H9 (cell line): ENCODE data around the gene SH3PXD2B. TPM values are rescaled to one million over a fixed set of nuclear protein-coding genes. Genes with fewer than 3 reads are reported as not detected.

Source experiments
- DNase-seq: peaks from one replicate; pipeline ENCODE4 v3.0.0-alpha.2; 2017
- H2AFZ ChIP-seq: one replicate; pipeline ENCODE4 v1.6.1; 2013; ENCODE audit warnings: mild to moderate bottlenecking, low read length, control low read depth, moderate library complexity
- H2AK5ac ChIP-seq: 2 replicates; pipeline ENCODE4 v1.6.1; 2013; ENCODE audit warnings: low read length, control low read depth, mixed read lengths; ENCODE audit not compliant: insufficient read length
- H2BK120ac ChIP-seq: one replicate; pipeline ENCODE4 v1.6.1; 2013; ENCODE audit warnings: low read depth, mild to moderate bottlenecking, low read length, control low read depth, inconsistent platforms; ENCODE audit not compliant: poor library complexity, severe bottlenecking
- H2BK12ac ChIP-seq: 2 replicates; pipeline ENCODE4 v1.6.1; 2013; ENCODE audit warnings: low read length, control low read depth, mixed read lengths, low read depth; ENCODE audit not compliant: insufficient read length
- H2BK15ac ChIP-seq: 2 replicates; pipeline ENCODE4 v1.6.1; 2013; ENCODE audit warnings: low read depth, low read length, control low read depth
- H2BK20ac ChIP-seq: one replicate; pipeline ENCODE4 v1.6.1; 2013; ENCODE audit warnings: low read depth, mild to moderate bottlenecking, low read length, control low read depth, inconsistent platforms; ENCODE audit not compliant: poor library complexity, severe bottlenecking
- H2BK5ac ChIP-seq: 2 replicates; pipeline ENCODE4 v1.6.1; 2013; ENCODE audit warnings: low read length, control low read depth, mixed read lengths; ENCODE audit not compliant: insufficient read length
- H3K14ac ChIP-seq: 2 replicates; pipeline ENCODE4 v1.6.1; 2013; ENCODE audit warnings: low read length, control low read depth; ENCODE audit not compliant: insufficient read depth
- H3K18ac ChIP-seq: 2 replicates; pipeline ENCODE4 v1.6.1; 2013; ENCODE audit warnings: low read depth, mild to moderate bottlenecking, mixed read lengths, low read length, control low read depth; ENCODE audit not compliant: insufficient read length
- H3K23ac ChIP-seq: 2 replicates; pipeline ENCODE4 v1.6.1; 2013; ENCODE audit warnings: low read length, control low read depth, mixed read lengths, low read depth; ENCODE audit not compliant: insufficient read length
- H3K23me2 ChIP-seq: 2 replicates; pipeline ENCODE4 v1.6.1; 2013; ENCODE audit warnings: low read depth, mild to moderate bottlenecking, mixed read lengths, low read length, control low read depth; ENCODE audit not compliant: insufficient read length, poor library complexity, severe bottlenecking
- H3K27ac ChIP-seq: 2 replicates; pipeline ENCODE4 v1.5.1; 2013; ENCODE audit warnings: low read length, control low read depth, mixed read lengths, low read depth; ENCODE audit not compliant: insufficient read length
- H3K27me3 ChIP-seq: 2 replicates; pipeline ENCODE4 v1.6.1; 2013; ENCODE audit warnings: low read length, control low read depth, inconsistent platforms; ENCODE audit not compliant: insufficient read depth
- H3K4ac ChIP-seq: 2 replicates; pipeline ENCODE4 v1.6.1; 2013; ENCODE audit warnings: low read depth, mild to moderate bottlenecking, control low read depth, inconsistent platforms, low read length, moderate library complexity
- H3K4me1 ChIP-seq: 2 replicates; pipeline ENCODE4 v1.6.1; 2013; ENCODE audit warnings: low read length, control low read depth, inconsistent platforms; ENCODE audit not compliant: insufficient read depth
- H3K4me2 ChIP-seq: 2 replicates; pipeline ENCODE4 v1.6.1; 2013; ENCODE audit warnings: low read length, control low read depth, mixed read lengths; ENCODE audit not compliant: insufficient read length, insufficient read depth
- H3K56ac ChIP-seq: 2 replicates; pipeline ENCODE4 v1.6.1; 2013; ENCODE audit warnings: low read depth, mild to moderate bottlenecking, mixed read lengths, low read length, control low read depth; ENCODE audit not compliant: insufficient read length
- H3K79me1 ChIP-seq: 2 replicates; pipeline ENCODE4 v1.6.1; 2013; ENCODE audit warnings: low read depth, mild to moderate bottlenecking, moderate library complexity, low read length, control low read depth, inconsistent platforms; ENCODE audit not compliant: insufficient read depth, poor library complexity, severe bottlenecking
- H3K79me2 ChIP-seq: 2 replicates; pipeline ENCODE4 v1.6.1; 2013; ENCODE audit warnings: low read length, control low read depth, inconsistent platforms; ENCODE audit not compliant: insufficient read depth
- H3K9ac ChIP-seq: 2 replicates; pipeline ENCODE4 v1.6.1; 2013; ENCODE audit warnings: low read length, control low read depth, mixed read lengths; ENCODE audit not compliant: insufficient read length; ENCODE audit errors: extremely low read depth
- H3K9me3 ChIP-seq: one replicate; pipeline ENCODE4 v1.6.1; 2013; ENCODE audit warnings: low read depth, low read length, inconsistent platforms; ENCODE audit not compliant: control insufficient read depth
- H3T11ph ChIP-seq: one replicate; pipeline ENCODE4 v1.6.1; 2013; ENCODE audit warnings: mild to moderate bottlenecking, low read length, control low read depth, inconsistent platforms
- H4K20me1 ChIP-seq: one replicate; pipeline ENCODE4 v1.6.1; 2013; ENCODE audit not compliant: control insufficient read depth, insufficient read length, insufficient read depth
- H4K5ac ChIP-seq: 2 replicates; pipeline ENCODE4 v1.6.1; 2013; ENCODE audit warnings: low read depth, mild to moderate bottlenecking, mixed read lengths, low read length, control low read depth; ENCODE audit not compliant: insufficient read length
- H4K8ac ChIP-seq: replicated peaks from 2 replicates; pipeline ENCODE4 v1.6.1; 2013; ENCODE audit warnings: low read length, control low read depth, mixed read lengths, low read depth; ENCODE audit not compliant: insufficient read length
- H4K91ac ChIP-seq: 2 replicates; pipeline ENCODE4 v1.6.1; 2013; ENCODE audit warnings: low read depth, mild to moderate bottlenecking, moderate library complexity, mixed read lengths, low read length, control low read depth; ENCODE audit not compliant: insufficient read length
- H3K27ac Mint-ChIP-seq, 3 experiments: 2 replicates in 2 of 3; 3 replicates in 1 of 3; pipeline ENCODE4 v1.8.0; 2020 to 2021; ENCODE audit warnings: mixed read lengths in 3 of 3, mild to moderate bottlenecking in 1 of 3, moderate library complexity in 1 of 3
- H3K27me3 Mint-ChIP-seq: 2 replicates; pipeline ENCODE4 v1.8.0; 2021; ENCODE audit warnings: low read depth, mild to moderate bottlenecking, moderate library complexity, mixed read lengths
- H3K36me3 Mint-ChIP-seq, 3 experiments: 2 replicates in 2 of 3; 3 replicates in 1 of 3; pipeline ENCODE4 v1.8.0; 2020 to 2021; ENCODE audit warnings: low read depth in 3 of 3, mixed read lengths in 3 of 3; ENCODE audit not compliant: insufficient read depth in 1 of 3
- H3K4me1 Mint-ChIP-seq, 2 experiments: 2 replicates each; pipeline ENCODE4 v1.8.0; 2020; ENCODE audit warnings: mixed read lengths in 2 of 2
- H3K4me3 Mint-ChIP-seq, 2 experiments: 2 replicates in 1 of 2; 3 replicates in 1 of 2; pipeline ENCODE4 v1.8.0; 2020 to 2021; ENCODE audit warnings: mild to moderate bottlenecking in 2 of 2, mixed read lengths in 2 of 2, moderate library complexity in 1 of 2
- H3K9me3 Mint-ChIP-seq, 2 experiments: 2 replicates in 1 of 2; 3 replicates in 1 of 2; pipeline ENCODE4 v1.8.0; 2020; ENCODE audit warnings: mild to moderate bottlenecking in 2 of 2, mixed read lengths in 2 of 2, moderate library complexity in 1 of 2
- CTCF ChIP-seq: fragments of 200-600 bp; sonication (generic); conservative IDR thresholded peaks from 3 replicates; pipeline ENCODE4 v1.8.0; 2021; ENCODE audit warnings: antibody characterized with exemption, mild to moderate bottlenecking
- WGBS: extraction: QIAGEN DNeasy Blood & Tissue Kit; methylation state at CpG from one replicate; pipeline ENCODE4 v1.1.7; 2013; ENCODE audit warnings: missing lambda C conversion rate, low lambda C conversion rate, mixed read lengths; ENCODE audit not compliant: insufficient read length; ENCODE audit errors: extremely low coverage; 5-methylcytosine and 5-hydroxymethylcytosine counted together
- total RNA-seq: library from RNA; stranded (reverse); gene quantifications from 2 replicates; pipeline ENCODE4 v1.2.1, GENCODE V29; 2021

Gene SH3PXD2B
- total RNA-seq, 1 experiment from 2014 or later, result 49.0 TPM

- WGBS, result no CpG with 5 or more reads among the region's 5 CpGs
These were observed 151.2 kb downstream of the SH3PXD2B start for GRCh38 chr5:172303162-172303561.

More at GRCh38 chr5:172303162-172303561, 151.2 kb downstream of the SH3PXD2B start:
- no peaks in the 10 kb centered on the region for H3K79me2 ChIP-seq
- no peak overlapping the region for H4K91ac ChIP-seq
- H3K79me1 ChIP-seq, result no peaks in the 10 kb centered on the region
- no peak overlapping the region for H2BK5ac ChIP-seq
- Mint-ChIP-seq H3K4me1 (peaks cover 2 to 7% of the 10 kb centered on the region in 2 experiments; a peak in 3 of 4 replicates), H3K36me3 (peaks cover 0 to 4% (median 0%) of the 10 kb centered on the region in 3 experiments; a peak in 2 of 7 replicates), H3K27ac (peak overlapping the region in 1 of 3 experiments; percentile 8; a peak in 1 of 7 replicates), H3K9me3 (peaks cover 11 to 20% of the 10 kb centered on the region in 2 experiments), H3K27me3 (no peaks in the 10 kb centered on the region), H3K4me3 (no peak overlapping the region)
- H2BK20ac ChIP-seq, result no peak overlapping the region
- no peaks in the 10 kb centered on the region for H3K27me3 ChIP-seq
- no peak overlapping the region for H2BK12ac ChIP-seq
- no peak overlapping the region for H3K27ac ChIP-seq
- no peak overlapping the region for H3K14ac ChIP-seq
- no peaks in the 10 kb centered on the region for H3K4me1 ChIP-seq
- H3K56ac ChIP-seq, result no peak overlapping the region
- H3K18ac ChIP-seq, result no peak overlapping the region
- H4K5ac ChIP-seq, result no peak overlapping the region
- no peak overlapping the region for H4K8ac ChIP-seq
- H3K23me2 ChIP-seq, result no peaks in the 10 kb centered on the region
- no peak overlapping the region for H3K9ac ChIP-seq
- no peak overlapping the region for H3K4ac ChIP-seq
- no peak overlapping the region for H2BK120ac ChIP-seq
- no peak overlapping the region for H2AFZ ChIP-seq
- no peaks in the 10 kb centered on the region for H4K20me1 ChIP-seq
- H3K4me2 ChIP-seq, result no peak overlapping the region
- H3K23ac ChIP-seq, result no peak overlapping the region
- H2AK5ac ChIP-seq, result no peak overlapping the region
- H3T11ph ChIP-seq, result no peak overlapping the region
- DNase-seq, result no peak
- H2BK15ac ChIP-seq, result no peak overlapping the region
- no peaks in the 10 kb centered on the region for H3K9me3 ChIP-seq
- no peak for TF ChIP-seq CTCF
